Measurements from ENCODE around the gene CCDC117.
"Not testable (repeated sequence)": the region's sequence is repeated elsewhere in the genome, so short reads cannot be mapped to it uniquely, and the experiment has no call there.

The CCDC117 gene

GRCh38 chr22:28772633-28773460 is at the start of gene CCDC117:
Gene CCDC117, plus strand, starts transcription at chr22:28772695. Its CDS starts 155 bp downstream, at chr22:28772850.
- peak; percentile 99 for DNase-seq (ENCODE audit: low spot score)

GRCh38 chr22:28728002-28728401 is 44.5 kb upstream of the CCDC117 start:
- DNase-seq (ENCODE audit: low spot score): no peak

GRCh38 chr22:28728621-28729313 is 43.7 kb upstream of the CCDC117 start:
- no peak for DNase-seq (ENCODE audit: low spot score)

- no peak for DNase-seq (ENCODE audit: low spot score)
These were observed 42.3 kb upstream of the CCDC117 start for GRCh38 chr22:28730179-28730578.

GRCh38 chr22:28734393-28734792 is 38.1 kb upstream of the CCDC117 start:
- DNase-seq (ENCODE audit: low spot score): no peak

GRCh38 chr22:28736301-28737155 is 36.0 kb upstream of the CCDC117 start:
- DNase-seq (ENCODE audit: low spot score): no peak

GRCh38 chr22:28737701-28738100 is 34.8 kb upstream of the CCDC117 start:
- no peak for DNase-seq (ENCODE audit: low spot score)

GRCh38 chr22:28738876-28739275 is 33.6 kb upstream of the CCDC117 start:
- not testable (repeated sequence) for DNase-seq (ENCODE audit: low spot score)

GRCh38 chr22:28741200-28741784 is 31.2 kb upstream of the CCDC117 start:
- DNase-seq (ENCODE audit: low spot score): no peak

- DNase-seq (ENCODE audit: low spot score): peak; percentile 96
These were observed 30.5 kb upstream of the CCDC117 start, which contains the start of the genes CHEK2 and HSCB for GRCh38 chr22:28741785-28742561. Gene CHEK2, minus strand, starts transcription at chr22:28741820. Its CDS starts 7,099 bp downstream, at chr22:28734721. Gene HSCB, plus strand, starts transcription at chr22:28742039. Its CDS starts 57 bp downstream, at chr22:28742096.

- DNase-seq (ENCODE audit: low spot score): no peak
These were observed 29.9 kb upstream of the CCDC117 start for GRCh38 chr22:28742562-28742962.

GRCh38 chr22:28743852-28744251 is 28.6 kb upstream of the CCDC117 start:
- no peak for DNase-seq (ENCODE audit: low spot score)

- DNase-seq (ENCODE audit: low spot score): no peak
These were observed 22.0 kb upstream of the CCDC117 start for GRCh38 chr22:28750471-28750881.

- DNase-seq (ENCODE audit: low spot score): not testable (repeated sequence)
These were observed 18.0 kb upstream of the CCDC117 start for GRCh38 chr22:28754512-28754911.

GRCh38 chr22:28759861-28760560 is 12.5 kb upstream of the CCDC117 start:
- DNase-seq (ENCODE audit: low spot score): no peak

GRCh38 chr22:28761449-28761755 is 11.1 kb upstream of the CCDC117 start:
- DNase-seq (ENCODE audit: low spot score): no peak

GRCh38 chr22:28762000-28762399 is 10.5 kb upstream of the CCDC117 start:
- DNase-seq (ENCODE audit: low spot score): not testable (repeated sequence)

- no peak for DNase-seq (ENCODE audit: low spot score)
These were observed 5.9 kb upstream of the CCDC117 start for GRCh38 chr22:28766628-28767027.

- no peak for DNase-seq (ENCODE audit: low spot score)
These were observed 3.6 kb upstream of the CCDC117 start for GRCh38 chr22:28768701-28769393.

All from HuH-7 (cell line).